CD4-positive, alpha-beta T cell treated with Interleukin-10 for 1 hour (primary cell): ENCODE data around the gene IL1R2.
"Not testable (repeated sequence)": the region's sequence is repeated elsewhere in the genome, so short reads cannot be mapped to it uniquely, and the experiment has no call there.

ENCODE experiments used
- DNase-seq: peaks from one replicate; pipeline ENCODE4 v3.0.0-alpha.2; 2020

IL1R2 gene

DNA sequence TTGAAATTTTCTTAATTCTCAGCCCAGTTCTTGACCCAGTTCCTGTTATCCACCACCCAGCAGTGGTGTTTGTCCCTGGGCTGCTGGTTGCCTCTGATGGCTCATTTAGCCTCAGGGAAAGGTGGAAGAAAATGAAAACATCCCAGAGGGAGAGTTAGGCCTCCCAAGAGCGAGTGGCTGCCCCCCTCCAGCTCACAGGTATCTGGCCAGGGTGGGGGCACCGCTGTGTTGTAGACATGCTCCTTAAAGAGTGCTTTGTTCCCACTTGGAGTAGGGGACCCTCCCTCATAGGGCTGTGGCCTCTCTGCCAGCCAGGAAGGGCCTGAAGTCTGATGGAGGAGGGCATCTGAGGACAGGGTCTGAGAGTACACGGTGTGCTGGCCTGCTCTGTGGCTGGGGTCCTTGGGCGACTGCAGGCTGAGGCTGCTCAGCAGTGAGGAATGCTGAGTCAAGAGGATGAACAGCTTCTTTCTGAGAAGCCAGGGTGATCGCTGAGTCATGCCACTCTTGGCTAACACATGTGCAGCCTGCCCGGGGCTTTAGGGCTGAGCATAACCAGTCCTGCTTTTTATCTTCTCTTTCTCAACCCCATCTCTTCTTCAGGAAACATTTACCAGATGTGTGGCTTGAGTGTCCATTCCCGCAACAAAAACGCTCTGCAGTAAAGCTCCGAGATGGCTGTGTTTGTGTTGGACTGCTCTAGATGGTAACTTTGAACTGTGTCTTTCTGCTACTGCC lies 72.3 kb downstream of the IL1R2 start:
- no peak for DNase-seq

DNA sequence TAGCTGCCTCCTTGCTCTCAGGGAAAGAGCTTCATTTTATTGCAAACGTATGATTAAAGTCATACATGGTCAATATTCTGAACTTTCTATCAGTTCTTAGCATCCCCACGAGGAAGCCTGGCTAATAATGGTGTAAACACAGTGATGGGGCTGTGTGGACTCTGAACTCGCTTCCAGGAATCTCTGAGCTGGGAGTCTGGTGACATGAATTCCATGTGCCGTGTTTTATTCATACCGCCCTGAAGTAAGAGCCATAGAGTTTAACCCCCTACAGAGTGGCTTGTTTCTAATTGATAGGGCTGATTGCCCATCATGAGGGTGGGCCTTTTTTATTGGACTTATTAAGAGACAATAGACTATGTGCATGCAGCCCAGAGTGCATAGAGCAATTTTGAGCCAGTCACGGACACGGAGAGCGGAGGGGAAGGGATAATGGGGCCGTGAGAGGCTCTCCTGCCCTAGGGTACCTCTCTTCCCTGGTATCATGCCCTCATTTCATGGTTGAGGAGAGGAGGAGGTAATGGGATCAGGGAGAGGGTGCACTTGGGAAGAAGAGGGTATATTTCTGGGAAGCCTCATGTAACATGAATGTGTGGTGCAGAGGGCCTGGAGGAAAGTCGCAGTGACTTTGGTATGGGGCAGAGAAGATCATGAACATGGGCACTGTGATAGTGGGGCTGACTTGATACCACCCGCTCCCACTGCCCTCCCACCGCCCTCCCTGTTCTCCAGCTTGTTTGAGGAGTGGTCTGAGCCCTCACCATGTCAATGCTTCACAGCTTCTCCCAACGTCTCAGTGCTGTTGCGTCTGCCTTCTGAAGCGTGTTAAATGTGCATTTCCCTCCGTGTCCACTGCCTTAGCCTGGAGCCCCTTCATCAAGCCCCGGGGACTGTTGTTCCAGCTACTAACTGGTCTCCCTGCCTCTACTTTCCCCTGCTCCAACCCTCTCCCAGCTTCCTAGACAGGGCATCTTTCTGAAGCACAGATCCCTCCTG lies 73.2 kb downstream of the IL1R2 start:
- DNase-seq, result no peak

- DNase-seq, result no peak
These were observed 74.0 kb downstream of the IL1R2 start for GRCh38 chr2:102065675-102066252.

DNA sequence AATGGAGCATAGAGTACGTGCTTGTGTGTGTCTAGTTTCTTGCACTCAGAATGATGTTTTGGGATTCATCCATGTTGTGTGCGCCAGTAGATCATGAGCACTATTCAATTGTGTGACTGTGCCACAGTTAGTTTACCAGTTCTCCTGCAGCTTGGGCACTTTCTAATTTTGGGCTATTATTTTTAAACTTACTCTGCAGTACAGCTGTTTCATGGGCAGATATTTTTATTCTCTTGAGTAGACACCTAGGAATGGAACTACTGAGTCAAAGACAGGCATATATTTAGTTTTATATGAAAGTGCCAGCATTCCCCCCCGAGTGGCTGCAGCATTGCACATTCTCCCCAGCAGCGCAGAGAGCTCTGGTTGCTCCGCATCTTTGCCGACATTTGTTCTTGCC lies 74.8 kb downstream of the IL1R2 start:
- DNase-seq, result no peak

- DNase-seq, result not testable (repeated sequence)
These were observed 76.4 kb downstream of the IL1R2 start for GRCh38 chr2:102068126-102068525.

DNA sequence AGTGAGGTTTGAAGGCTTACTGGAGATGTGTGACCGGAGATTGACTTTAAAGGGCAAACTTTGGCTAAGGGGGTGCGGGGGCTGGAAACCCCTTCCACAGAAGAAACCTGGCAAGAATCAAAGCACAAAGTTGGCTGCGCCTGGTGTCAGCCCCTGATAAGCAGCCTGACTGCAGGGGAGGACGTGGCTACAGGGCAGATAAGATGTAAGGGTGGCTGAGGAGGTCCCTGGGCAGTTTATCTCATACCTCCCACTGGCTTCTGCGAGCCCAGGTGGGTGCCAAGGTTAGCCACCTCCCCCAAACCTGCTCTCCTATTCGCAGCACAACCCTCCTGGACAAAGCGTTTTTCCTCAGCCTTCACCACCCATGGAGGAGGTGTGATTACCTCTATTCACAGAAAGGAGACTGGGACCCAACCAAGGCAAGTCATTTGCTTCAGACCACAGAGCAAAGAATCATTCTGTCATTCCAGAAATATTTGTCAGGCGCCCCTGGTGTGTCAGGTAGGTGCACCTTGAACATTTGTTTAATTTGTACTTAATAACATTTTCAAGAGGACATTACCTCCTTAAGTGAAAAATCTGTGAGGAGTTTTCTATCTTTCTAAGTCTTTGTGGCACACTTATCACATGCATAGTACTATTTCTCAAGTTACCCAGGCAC lies 77.7 kb downstream of the IL1R2 start:
- DNase-seq, result no peak

- DNase-seq, result no peak
These were observed 78.4 kb downstream of the IL1R2 start for GRCh38 chr2:102070058-102070642.

- no peak for DNase-seq
These were observed 81.0 kb downstream of the IL1R2 start for GRCh38 chr2:102072741-102073140.

DNA sequence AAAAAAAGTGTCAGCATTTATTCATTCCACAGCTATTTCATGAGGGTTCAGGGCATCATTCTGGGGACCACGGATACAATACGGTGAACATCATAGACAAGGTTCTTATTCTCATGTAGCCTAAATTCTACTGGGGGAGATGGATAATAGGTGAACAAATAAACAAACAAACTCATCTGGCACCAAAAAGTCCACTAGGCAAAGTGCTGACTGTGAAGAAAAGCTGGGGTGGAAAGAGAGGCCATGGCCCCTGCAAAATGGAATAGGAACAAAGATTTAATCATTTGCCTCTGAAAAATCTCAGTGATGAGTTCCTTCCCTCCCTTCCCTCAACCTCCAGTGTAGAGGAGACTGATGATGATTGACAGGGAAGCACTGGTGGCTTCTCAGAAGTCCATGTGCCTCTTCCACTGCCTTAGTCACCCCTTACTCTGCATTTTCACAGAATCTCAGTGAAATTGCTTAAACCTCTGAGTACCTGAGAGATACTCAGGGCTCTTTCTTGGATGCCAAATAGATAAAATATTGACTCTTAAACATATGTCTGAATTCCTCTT lies 81.5 kb downstream of the IL1R2 start:
- DNase-seq, result no peak

- no peak for DNase-seq
These were observed 82.5 kb downstream of the IL1R2 start for GRCh38 chr2:102074152-102074783.

DNA sequence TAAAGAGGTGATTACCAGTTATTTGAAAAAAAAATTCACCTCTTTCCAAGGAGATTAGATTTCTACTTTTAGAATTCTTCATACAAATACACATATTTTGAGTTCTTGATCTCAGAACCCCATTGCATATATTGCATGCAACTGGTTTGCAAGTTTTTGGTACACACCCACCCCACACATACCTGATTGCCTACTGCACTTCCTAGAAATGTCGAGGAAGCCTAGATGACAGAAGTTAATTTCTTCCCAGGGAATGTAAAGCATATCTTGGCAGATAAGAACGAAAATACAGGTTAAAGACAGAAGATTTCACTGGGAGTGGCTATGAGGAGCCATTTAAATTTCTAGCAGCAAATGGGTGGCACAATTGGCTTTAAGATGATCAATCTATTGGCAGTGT lies 83.7 kb downstream of the IL1R2 start:
- no peak for DNase-seq

- DNase-seq, result no peak
These were observed 84.8 kb downstream of the IL1R2 start for GRCh38 chr2:102076512-102076911.
